ENCODE measurements around the gene MRPL52. TPM values are rescaled to one million over a fixed set of nuclear protein-coding genes. Genes with fewer than 3 reads are reported as not detected.

Gene MRPL52
- total and polyA plus RNA-seq, 2 of the 13 experiments (the other 11 are each of a cell fraction or from before 2014, with no cell fraction given), result 118 to 329 TPM

- peak; percentile 62; the same call in 1 of the 2 replicates for TF ChIP-seq HES4 (CRISPR knock-in tag; IDR thresholded peaks at IDR 0.05; ENCODE audit: borderline replicate concordance)
- no peak for TF ChIP-seq U2AF2 (IDR thresholded peaks at IDR 0.05; ENCODE audit: low read depth, low read length)
- TF ChIP-seq CEBPB (IDR thresholded peaks at IDR 0.05; ENCODE audit: borderline replicate concordance, low read depth, low read length), result no peak
- TF ChIP-seq FOXK1 (CRISPR knock-in tag; IDR thresholded peaks at IDR 0.05; ENCODE audit: borderline replicate concordance, low read depth), result peak; percentile 79
- TF ChIP-seq SKI (IDR thresholded peaks at IDR 0.05; ENCODE audit: partially characterized antibody), result no peak
- peak; percentile 87; the same call in 1 of the 2 replicates for TF ChIP-seq ZNF205 (CRISPR knock-in tag; IDR thresholded peaks at IDR 0.05)
- no peak for TF ChIP-seq ATM (IDR thresholded peaks at IDR 0.05; ENCODE audit: borderline replicate concordance)
- TF ChIP-seq ZNF564 (CRISPR knock-in tag; IDR thresholded peaks at IDR 0.05), result no peak
- TF ChIP-seq ZNF382 (CRISPR knock-in tag; IDR thresholded peaks at IDR 0.05; ENCODE audit: borderline replicate concordance), result no peak
- TF ChIP-seq ZBTB46 (CRISPR knock-in tag; IDR thresholded peaks at IDR 0.05; ENCODE audit: borderline replicate concordance), result no peak
- no peak for TF ChIP-seq NFYB (CRISPR knock-in tag; IDR thresholded peaks at IDR 0.05)
- TF ChIP-seq NFIB (CRISPR knock-in tag; IDR thresholded peaks at IDR 0.05; ENCODE audit: borderline replicate concordance), result no peak
- TF ChIP-seq ZFP41 (CRISPR knock-in tag; IDR thresholded peaks at IDR 0.05; ENCODE audit: borderline replicate concordance), result no peak; the same call in 1 of the 2 replicates
- TF ChIP-seq CBX1 (IDR thresholded peaks at IDR 0.05; ENCODE audit: low read depth), result peak; percentile 96
- peak; percentile 85 for TF ChIP-seq ZFX (CRISPR knock-in tag; IDR thresholded peaks at IDR 0.05; ENCODE audit: low read depth)
- TF ChIP-seq, protein P1, sequence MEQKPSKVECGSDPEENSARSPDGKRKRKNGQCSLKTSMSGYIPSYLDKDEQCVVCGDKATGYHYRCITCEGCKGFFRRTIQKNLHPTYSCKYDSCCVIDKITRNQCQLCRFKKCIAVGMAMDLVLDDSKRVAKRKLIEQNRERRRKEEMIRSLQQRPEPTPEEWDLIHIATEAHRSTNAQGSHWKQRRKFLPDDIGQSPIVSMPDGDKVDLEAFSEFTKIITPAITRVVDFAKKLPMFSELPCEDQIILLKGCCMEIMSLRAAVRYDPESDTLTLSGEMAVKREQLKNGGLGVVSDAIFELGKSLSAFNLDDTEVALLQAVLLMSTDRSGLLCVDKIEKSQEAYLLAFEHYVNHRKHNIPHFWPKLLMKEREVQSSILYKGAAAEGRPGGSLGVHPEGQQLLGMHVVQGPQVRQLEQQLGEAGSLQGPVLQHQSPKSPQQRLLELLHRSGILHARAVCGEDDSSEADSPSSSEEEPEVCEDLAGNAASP (CRISPR knock-in tag; IDR thresholded peaks at IDR 0.05; ENCODE audit: borderline replicate concordance), result no peak; the same call in none of the 2 replicates
- peak; percentile 70 for TF ChIP-seq HNF1A (IDR thresholded peaks at IDR 0.05; ENCODE audit: low read depth)
- peak; percentile 78 for TF ChIP-seq HNF1A (CRISPR knock-in tag; IDR thresholded peaks at IDR 0.05; ENCODE audit: borderline replicate concordance)
- TF ChIP-seq NR2C2 (CRISPR knock-in tag; IDR thresholded peaks at IDR 0.05; ENCODE audit: borderline replicate concordance), result peak; percentile 76; the same call in 1 of the 2 replicates
- TF ChIP-seq, protein P2, sequence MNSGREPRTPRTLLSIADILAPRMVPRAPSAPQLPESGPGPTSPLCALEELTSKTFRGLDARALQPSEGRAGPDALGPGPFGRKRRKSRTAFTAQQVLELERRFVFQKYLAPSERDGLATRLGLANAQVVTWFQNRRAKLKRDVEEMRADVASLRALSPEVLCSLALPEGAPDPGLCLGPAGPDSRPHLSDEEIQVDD (CRISPR knock-in tag; IDR thresholded peaks at IDR 0.05; ENCODE audit: borderline replicate concordance), result peak; percentile 73
- TF ChIP-seq SIX4 (CRISPR knock-in tag; IDR thresholded peaks at IDR 0.05), result peak; percentile 19; the same call in 1 of the 2 replicates
- TF ChIP-seq TEAD3 (CRISPR knock-in tag; optimal IDR thresholded peaks at IDR 0.05; ENCODE audit: borderline replicate concordance), result no peak
Observed at GRCh38 chr14:22829661-22830442, at the start of gene MRPL52 (continued).

Measured in HepG2 (cell line).